ENCODE results near the gene DYNLT4. TPM values are rescaled to one million over a fixed set of nuclear protein-coding genes. Genes with fewer than 3 reads are reported as not detected.
"Not testable (repeated sequence)": the region's sequence is repeated elsewhere in the genome, so short reads cannot be mapped to it uniquely, and the experiment has no call there.

Gene DYNLT4
- total RNA-seq, 1 donor = not detected

DNA sequence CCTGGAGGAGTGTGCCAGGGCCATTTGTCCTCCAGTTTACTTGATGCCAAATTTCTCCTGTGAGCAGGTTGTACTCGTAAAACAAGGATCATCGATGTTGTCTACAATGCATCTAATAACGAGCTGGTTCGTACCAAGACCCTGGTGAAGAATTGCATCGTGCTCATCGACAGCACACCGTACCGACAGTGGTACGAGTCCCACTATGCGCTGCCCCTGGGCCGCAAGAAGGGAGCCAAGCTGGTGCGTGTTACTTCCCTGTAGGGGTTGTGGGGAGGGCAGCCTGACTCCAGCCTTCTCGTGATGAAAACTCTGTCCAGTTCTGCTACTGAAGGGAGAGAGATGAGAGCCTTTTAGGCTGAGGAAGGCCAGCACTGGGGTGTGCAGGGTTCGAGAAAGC is 29.6 kb downstream of the DYNLT4 start:
- no peak for DNase-seq (ENCODE audit: low read depth)
- peak overlapping the region; percentile 88 for H3K4me3 ChIP-seq (ENCODE audit: low read depth, low read length)
- TF ChIP-seq, protein P1, sequence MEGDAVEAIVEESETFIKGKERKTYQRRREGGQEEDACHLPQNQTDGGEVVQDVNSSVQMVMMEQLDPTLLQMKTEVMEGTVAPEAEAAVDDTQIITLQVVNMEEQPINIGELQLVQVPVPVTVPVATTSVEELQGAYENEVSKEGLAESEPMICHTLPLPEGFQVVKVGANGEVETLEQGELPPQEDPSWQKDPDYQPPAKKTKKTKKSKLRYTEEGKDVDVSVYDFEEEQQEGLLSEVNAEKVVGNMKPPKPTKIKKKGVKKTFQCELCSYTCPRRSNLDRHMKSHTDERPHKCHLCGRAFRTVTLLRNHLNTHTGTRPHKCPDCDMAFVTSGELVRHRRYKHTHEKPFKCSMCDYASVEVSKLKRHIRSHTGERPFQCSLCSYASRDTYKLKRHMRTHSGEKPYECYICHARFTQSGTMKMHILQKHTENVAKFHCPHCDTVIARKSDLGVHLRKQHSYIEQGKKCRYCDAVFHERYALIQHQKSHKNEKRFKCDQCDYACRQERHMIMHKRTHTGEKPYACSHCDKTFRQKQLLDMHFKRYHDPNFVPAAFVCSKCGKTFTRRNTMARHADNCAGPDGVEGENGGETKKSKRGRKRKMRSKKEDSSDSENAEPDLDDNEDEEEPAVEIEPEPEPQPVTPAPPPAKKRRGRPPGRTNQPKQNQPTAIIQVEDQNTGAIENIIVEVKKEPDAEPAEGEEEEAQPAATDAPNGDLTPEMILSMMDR (IDR thresholded peaks at IDR 0.05; ENCODE audit: insufficient read depth, low read length) = no peak

DNA sequence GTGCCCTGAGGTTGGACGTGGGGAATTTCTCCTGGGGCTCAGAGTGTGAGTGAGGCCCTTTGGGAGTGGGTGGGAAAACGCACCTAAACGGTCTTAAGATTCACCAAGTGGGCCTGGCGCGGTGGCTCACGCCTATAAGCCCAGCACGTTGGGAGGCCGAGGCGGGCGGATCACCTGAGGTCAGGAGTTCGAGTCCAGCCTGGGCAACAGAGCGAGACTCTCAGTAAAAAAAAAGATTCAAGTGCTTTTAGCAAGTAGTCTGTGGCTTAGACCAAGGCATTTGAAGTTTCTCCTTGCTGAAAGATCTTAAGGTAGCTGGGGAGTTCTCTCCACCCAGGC is 30.5 kb downstream of the DYNLT4 start:
- TF ChIP-seq, protein P1 (IDR thresholded peaks at IDR 0.05; ENCODE audit: insufficient read depth, low read length) = no peak
- DNase-seq (ENCODE audit: low read depth) = peak; percentile 9
- H3K4me3 ChIP-seq (ENCODE audit: low read depth, low read length) = peak overlapping the region; percentile 88

DNA sequence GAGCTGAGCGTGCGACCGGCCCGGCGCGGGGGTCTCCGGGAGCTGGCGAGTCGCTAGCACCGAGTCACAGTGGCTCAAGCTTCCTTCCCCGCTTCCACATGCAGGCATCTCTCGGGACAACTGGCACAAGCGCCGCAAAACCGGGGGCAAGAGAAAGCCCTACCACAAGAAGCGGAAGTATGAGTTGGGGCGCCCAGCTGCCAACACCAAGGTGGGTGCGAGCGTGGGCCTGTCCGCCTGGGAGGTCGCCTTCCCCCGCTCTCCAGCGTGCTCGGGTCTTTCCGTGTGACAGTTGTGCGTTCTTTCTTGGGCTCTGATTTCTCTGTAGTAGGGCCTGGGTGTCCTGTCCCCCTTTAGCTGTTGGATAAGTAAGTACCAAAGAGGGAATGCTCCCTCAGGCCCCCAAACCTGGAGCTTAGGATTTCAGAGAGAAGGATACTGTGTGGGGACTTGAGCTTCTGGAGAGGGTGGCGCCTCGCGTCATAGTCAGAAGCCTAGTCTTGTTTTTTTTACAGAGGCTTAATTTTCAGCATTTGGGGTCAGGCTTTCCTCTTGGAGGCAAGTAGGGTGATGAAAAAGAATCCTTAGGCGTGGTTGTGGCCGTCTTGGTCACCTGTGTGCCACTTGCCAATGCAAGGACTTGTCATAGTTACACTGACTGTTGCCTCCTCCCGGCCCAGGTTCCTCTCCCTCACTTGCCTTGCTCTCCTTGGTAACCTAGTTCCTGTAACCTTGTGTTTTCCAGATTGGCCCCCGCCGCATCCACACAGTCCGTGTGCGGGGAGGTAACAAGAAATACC is 31.0 kb downstream of the DYNLT4 start:
- TF ChIP-seq, protein P1 (IDR thresholded peaks at IDR 0.05; ENCODE audit: insufficient read depth, low read length) = no peak
- peak overlapping the region; percentile 88 for H3K4me3 ChIP-seq (ENCODE audit: low read depth, low read length)
- peak; percentile 32 for DNase-seq (ENCODE audit: low read depth)

DNA sequence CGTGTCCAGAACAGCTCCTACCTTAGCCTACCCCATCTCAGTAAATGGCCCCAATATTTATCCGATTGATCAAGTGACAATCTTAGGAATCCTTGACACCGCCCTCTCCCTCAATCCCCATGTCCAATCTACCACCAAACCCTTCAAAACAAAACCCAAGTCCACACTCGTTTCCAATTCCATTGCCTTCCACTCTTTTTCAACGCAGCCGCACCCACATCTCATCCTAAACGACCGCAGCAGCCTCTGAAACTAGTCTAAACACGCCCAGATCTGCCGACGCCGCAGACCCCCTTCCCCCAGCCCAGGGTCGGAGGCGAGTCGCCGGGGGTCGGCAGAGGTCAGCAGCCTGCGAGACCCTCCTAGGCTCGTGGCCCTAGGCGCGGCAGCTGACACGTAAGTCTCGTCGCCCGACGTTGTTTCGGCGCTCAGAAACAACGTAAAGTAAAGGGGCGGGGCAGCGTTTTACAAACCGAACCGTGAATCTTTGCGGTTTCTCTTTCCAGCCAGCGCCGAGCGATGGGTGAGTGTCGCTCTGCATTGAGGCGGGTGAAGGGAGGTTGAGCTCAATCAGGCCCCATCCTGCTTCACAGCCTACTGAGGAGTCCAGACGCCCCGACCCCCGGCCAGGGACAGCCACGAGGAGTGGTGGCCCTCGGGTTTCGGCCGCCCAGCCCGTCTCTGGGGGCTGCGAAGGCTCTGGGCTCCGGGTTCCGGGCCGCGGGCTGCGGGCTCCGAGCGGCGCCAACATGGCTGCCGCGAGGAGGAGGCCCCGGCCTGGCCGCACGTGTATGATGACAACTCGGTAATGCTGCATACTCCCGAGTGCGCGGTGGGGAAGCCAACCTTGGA is 31.8 kb downstream of the DYNLT4 start, which contains the start of gene RPS8:
Gene RPS8 (plus strand): TSS at position 463 of the 852 bp plus-strand sequence. CDS start 57 bp downstream, at position 520.
- TF ChIP-seq, protein P1 (IDR thresholded peaks at IDR 0.05; ENCODE audit: insufficient read depth, low read length) = no peak

DNA sequence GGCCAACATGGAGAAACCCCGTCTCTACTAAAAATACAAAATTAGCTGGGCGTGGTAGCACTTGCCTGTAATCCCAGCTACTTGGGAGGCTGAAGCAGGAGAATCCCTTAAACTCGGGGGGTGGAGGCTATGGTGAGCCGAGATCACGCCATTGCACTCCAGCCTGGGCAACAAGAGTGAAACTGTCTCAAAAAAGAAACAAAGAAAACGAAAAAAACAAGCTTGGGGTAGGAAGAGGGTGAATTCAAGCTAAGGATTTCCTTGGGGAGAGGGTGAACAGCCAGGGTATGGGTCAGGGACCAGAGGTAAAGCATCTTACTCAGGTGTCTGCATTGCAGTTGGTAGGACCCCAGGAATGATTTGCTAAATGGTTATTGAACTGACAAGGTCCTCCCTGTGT is 40.7 kb downstream of the DYNLT4 start:
- DNase-seq (ENCODE audit: low read depth); H3K4me3 ChIP-seq (ENCODE audit: low read depth, low read length): not testable (repeated sequence)

More for the DNA sequence above, 31.8 kb downstream of the DYNLT4 start, which contains the start of gene RPS8:
- DNase-seq (ENCODE audit: low read depth) = peak; percentile 93
- peak within 1 kb of the TSS; percentile 88 for H3K4me3 ChIP-seq (ENCODE audit: low read depth, low read length)

DNA sequence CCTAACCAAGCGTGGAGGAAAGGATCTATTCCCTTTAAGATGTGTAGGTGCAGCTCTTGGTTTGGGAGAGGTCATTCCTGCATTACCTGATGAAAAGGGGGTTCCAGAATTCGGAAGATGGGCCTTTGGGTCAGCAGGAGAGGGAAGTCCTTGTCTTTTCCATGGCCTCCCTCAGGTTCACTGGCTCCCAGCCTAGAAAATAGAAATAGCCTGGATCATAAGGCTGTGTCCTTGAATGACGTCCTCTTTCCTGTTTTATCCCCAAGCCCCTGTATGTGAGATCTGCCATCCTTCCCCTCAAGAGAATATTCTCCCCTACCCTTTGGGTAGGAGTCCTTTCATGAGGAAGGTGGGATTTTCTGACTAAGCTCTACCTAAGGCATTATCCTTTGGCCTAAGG is 46.3 kb downstream of the DYNLT4 start:
- no peak overlapping the region for H3K4me3 ChIP-seq (ENCODE audit: low read depth, low read length)
- no peak for DNase-seq (ENCODE audit: low read depth)
- TF ChIP-seq, protein P1 (IDR thresholded peaks at IDR 0.05; ENCODE audit: insufficient read depth, low read length) = no peak

DNA sequence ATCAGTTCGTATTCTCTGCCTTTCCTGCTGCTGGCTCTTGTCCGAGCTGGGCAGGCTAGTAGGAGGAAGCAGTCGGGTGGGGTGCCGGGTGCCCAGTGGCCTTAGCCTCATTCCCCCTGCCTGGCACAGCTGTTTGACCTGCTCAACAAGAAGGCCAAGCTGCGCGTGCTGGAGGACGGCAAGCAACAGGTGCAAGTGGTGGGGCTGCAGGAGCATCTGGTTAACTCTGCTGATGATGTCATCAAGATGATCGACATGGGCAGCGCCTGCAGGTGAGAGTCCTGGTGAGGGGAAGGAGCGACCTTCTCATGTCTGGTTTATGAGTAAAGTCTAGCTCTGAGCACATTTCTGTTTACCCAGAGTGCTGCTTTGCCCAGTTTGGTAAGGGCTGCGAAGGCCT is 48.1 kb downstream of the DYNLT4 start:
- H3K4me3 ChIP-seq (ENCODE audit: low read depth, low read length) = no peak overlapping the region
- TF ChIP-seq, protein P1 (IDR thresholded peaks at IDR 0.05; ENCODE audit: insufficient read depth, low read length) = no peak
- DNase-seq (ENCODE audit: low read depth) = no peak
